ENCODE data around the gene VWCE. TPM values are rescaled to one million over a fixed set of nuclear protein-coding genes. Genes with fewer than 3 reads are reported as not detected.
"Not testable (repeated sequence)": the region's sequence is repeated elsewhere in the genome, so short reads cannot be mapped to it uniquely, and the experiment has no call there.

Gene VWCE
- total RNA-seq, 2 donors from 2014 or later = 2.0 to 4.3 TPM

- no CpG with 5 or more reads among the region's 10 CpGs for WGBS
- H3K9me3 ChIP-seq; H3K4me1 ChIP-seq (replicated peaks); H3K4me3 ChIP-seq; H3K27ac ChIP-seq; H3K36me3 ChIP-seq; DNase-seq (ENCODE audit: low spot score); intact Hi-C loops (cut with DNase I); H3K27me3 ChIP-seq (replicated peaks; ENCODE audit: insufficient read depth): not testable (repeated sequence)
Measured at GRCh38 chr11:61245284-61245964, 49.7 kb downstream of the VWCE start.

DNA sequence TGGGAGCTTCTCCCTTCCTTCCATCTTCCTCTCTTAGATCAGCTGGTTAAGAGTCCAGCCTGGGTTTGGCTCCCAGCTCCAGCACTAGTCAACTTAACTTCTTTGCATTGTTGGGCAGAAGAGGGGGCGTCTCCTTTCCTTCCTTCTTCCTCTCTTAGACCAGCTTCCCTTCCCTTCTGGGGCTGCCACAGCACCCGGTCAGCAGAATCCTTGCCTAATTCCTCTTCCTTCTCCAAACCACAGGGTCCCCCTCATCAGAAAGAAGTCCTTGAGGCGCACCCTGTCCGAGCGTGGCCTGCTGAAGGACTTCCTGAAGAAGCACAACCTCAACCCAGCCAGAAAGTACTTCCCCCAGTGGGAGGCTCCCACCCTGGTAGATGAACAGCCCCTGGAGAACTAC lies 53.6 kb downstream of the VWCE start:
- H3K27me3 ChIP-seq (replicated peaks; ENCODE audit: insufficient read depth); intact Hi-C loops (cut with DNase I); H3K27ac ChIP-seq; DNase-seq (ENCODE audit: low spot score); H3K4me1 ChIP-seq (replicated peaks); H3K36me3 ChIP-seq; H3K9me3 ChIP-seq; H3K4me3 ChIP-seq: not testable (repeated sequence)
- no CpG with 5 or more reads among the region's 5 CpGs for WGBS

GRCh38 chr11:61240875-61241274 lies 54.2 kb downstream of the VWCE start, which contains the start of gene PGA5:
Gene PGA5 (plus strand): TSS chr11:61241175. CDS start chr11:61241227, 52 bp downstream.
- H3K27me3 ChIP-seq (replicated peaks; ENCODE audit: insufficient read depth); H3K4me3 ChIP-seq; H3K36me3 ChIP-seq; intact Hi-C loops (cut with DNase I); DNase-seq (ENCODE audit: low spot score); H3K27ac ChIP-seq; H3K9me3 ChIP-seq; H3K4me1 ChIP-seq (replicated peaks): not testable (repeated sequence)
- no CpG with 5 or more reads among the region's 8 CpGs for WGBS

DNA sequence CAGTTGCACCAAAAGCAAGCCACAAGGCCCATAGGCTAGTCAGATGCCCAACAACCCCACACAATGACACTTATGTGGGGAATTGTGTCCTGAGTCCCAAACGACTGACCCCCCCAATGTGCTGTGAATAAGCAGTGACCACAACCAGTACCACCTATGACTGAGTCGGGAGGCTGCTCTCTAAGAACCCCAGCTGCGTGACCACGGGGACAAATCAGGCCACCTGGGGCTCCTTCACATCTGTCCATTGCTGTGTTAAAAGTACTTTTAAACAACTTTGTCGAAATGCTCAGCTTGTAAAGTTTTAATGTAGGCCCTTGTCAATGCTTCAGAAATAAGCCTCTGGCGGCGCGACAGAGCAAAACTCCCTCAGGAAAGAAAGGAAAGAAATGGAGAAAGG lies 54.8 kb downstream of the VWCE start:
- intact Hi-C loops (cut with DNase I); H3K4me3 ChIP-seq; H3K9me3 ChIP-seq; H3K27me3 ChIP-seq (replicated peaks; ENCODE audit: insufficient read depth); DNase-seq (ENCODE audit: low spot score); H3K36me3 ChIP-seq; H3K27ac ChIP-seq; H3K4me1 ChIP-seq (replicated peaks): not testable (repeated sequence)
- 51% methylated on average over 8 of the region's 8 CpGs for WGBS

- H3K4me1 ChIP-seq (replicated peaks); intact Hi-C loops (cut with DNase I); H3K27ac ChIP-seq; H3K36me3 ChIP-seq; H3K4me3 ChIP-seq; H3K9me3 ChIP-seq; DNase-seq (ENCODE audit: low spot score); H3K27me3 ChIP-seq (replicated peaks; ENCODE audit: insufficient read depth): not testable (repeated sequence)
- WGBS = no CpG with 5 or more reads among the region's 4 CpGs
Measured at GRCh38 chr11:61237130-61237529, 58.0 kb downstream of the VWCE start.

- H3K4me3 ChIP-seq; H3K27ac ChIP-seq; H3K27me3 ChIP-seq (replicated peaks; ENCODE audit: insufficient read depth); intact Hi-C loops (cut with DNase I); H3K4me1 ChIP-seq (replicated peaks); H3K36me3 ChIP-seq; DNase-seq (ENCODE audit: low spot score); H3K9me3 ChIP-seq: not testable (repeated sequence)
- WGBS = no CpG with 5 or more reads among the region's 3 CpGs
Measured at GRCh38 chr11:61232548-61233145, 62.5 kb downstream of the VWCE start.

- H3K27ac ChIP-seq; H3K9me3 ChIP-seq; DNase-seq (ENCODE audit: low spot score); H3K27me3 ChIP-seq (replicated peaks; ENCODE audit: insufficient read depth); H3K36me3 ChIP-seq; intact Hi-C loops (cut with DNase I); H3K4me1 ChIP-seq (replicated peaks); H3K4me3 ChIP-seq: not testable (repeated sequence)
- WGBS = no CpG with 5 or more reads among the region's 5 CpGs
Measured at GRCh38 chr11:61231585-61231984, 63.5 kb downstream of the VWCE start.

GRCh38 chr11:61231033-61231432 lies 64.1 kb downstream of the VWCE start:
- H3K27me3 ChIP-seq (replicated peaks; ENCODE audit: insufficient read depth); DNase-seq (ENCODE audit: low spot score); intact Hi-C loops (cut with DNase I); H3K4me1 ChIP-seq (replicated peaks); H3K4me3 ChIP-seq; H3K9me3 ChIP-seq; H3K27ac ChIP-seq; H3K36me3 ChIP-seq: not testable (repeated sequence)
- WGBS = no CpG with 5 or more reads among the region's 15 CpGs

DNA sequence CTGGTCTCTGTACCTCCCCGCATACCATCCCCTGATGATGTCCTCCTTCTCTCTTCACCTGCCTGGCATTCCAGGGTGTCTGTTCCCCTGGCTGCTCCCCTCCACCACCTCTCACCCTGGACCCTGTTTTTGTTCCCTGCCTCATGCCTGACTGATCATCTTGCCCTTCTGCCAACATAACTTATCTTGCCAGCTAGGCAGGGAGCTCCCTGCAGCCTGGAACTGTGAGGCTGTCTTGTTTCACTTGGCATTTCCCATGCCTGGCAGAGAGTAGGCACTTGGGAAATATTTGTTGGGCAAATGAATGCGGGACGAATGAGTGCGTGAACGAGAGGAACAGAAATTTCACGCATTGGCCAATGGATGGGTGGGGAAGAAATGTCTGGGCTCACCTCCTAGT lies 65.7 kb downstream of the VWCE start:
- H3K4me1 ChIP-seq (replicated peaks); H3K36me3 ChIP-seq; intact Hi-C loops (cut with DNase I); H3K9me3 ChIP-seq; H3K27me3 ChIP-seq (replicated peaks; ENCODE audit: insufficient read depth); H3K27ac ChIP-seq; H3K4me3 ChIP-seq; DNase-seq (ENCODE audit: low spot score): not testable (repeated sequence)
- WGBS = no CpG with 5 or more reads among the region's 6 CpGs

- intact Hi-C loops (cut with DNase I); H3K27ac ChIP-seq; H3K27me3 ChIP-seq (replicated peaks; ENCODE audit: insufficient read depth); H3K9me3 ChIP-seq; H3K36me3 ChIP-seq; H3K4me3 ChIP-seq; H3K4me1 ChIP-seq (replicated peaks); DNase-seq (ENCODE audit: low spot score): not testable (repeated sequence)
- WGBS = no CpG with 5 or more reads among the region's 10 CpGs
Measured at GRCh38 chr11:61226457-61227137, 68.5 kb downstream of the VWCE start.

DNA sequence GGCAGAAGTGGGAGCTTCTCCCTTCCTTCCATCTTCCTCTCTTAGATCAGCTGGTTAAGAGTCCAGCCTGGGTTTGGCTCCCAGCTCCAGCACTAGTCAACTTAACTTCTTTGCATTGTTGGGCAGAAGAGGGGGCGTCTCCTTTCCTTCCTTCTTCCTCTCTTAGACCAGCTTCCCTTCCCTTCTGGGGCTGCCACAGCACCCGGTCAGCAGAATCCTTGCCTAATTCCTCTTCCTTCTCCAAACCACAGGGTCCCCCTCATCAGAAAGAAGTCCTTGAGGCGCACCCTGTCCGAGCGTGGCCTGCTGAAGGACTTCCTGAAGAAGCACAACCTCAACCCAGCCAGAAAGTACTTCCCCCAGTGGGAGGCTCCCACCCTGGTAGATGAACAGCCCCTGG lies 72.4 kb downstream of the VWCE start:
- H3K4me3 ChIP-seq; H3K4me1 ChIP-seq (replicated peaks); H3K27ac ChIP-seq; intact Hi-C loops (cut with DNase I); H3K9me3 ChIP-seq; DNase-seq (ENCODE audit: low spot score); H3K27me3 ChIP-seq (replicated peaks; ENCODE audit: insufficient read depth); H3K36me3 ChIP-seq: not testable (repeated sequence)
- no CpG with 5 or more reads among the region's 5 CpGs for WGBS

DNA sequence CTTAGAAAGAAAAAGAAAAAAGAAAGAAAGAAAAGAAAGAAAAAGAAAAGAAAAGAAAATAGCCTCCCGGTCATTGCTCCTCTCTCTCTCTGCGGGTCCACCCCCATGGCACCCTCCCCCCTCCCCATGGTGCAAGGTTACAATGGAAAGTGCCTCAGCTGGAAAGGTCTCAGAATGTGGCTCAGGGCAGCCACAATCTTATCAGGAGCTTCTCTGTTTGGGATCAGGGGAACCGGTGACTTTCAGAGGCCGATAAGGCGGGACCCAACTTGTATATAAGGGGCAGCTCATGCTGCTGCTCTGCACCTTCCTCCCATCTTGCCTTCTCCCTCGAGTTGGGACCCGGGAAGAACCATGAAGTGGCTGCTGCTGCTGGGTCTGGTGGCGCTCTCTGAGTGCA lies 73.1 kb downstream of the VWCE start, which contains the start of gene PGA4:
TSS of gene PGA4 (plus strand) at position 301 of the 400 bp plus-strand sequence. CDS start at position 355, 54 bp downstream.
- DNase-seq (ENCODE audit: low spot score); H3K36me3 ChIP-seq; H3K4me3 ChIP-seq; H3K4me1 ChIP-seq (replicated peaks); intact Hi-C loops (cut with DNase I); H3K27ac ChIP-seq; H3K9me3 ChIP-seq; H3K27me3 ChIP-seq (replicated peaks; ENCODE audit: insufficient read depth): not testable (repeated sequence)
- no CpG with 5 or more reads among the region's 8 CpGs for WGBS
